ENCODE data around the gene RIMKLA. TPM values are rescaled to one million over a fixed set of nuclear protein-coding genes. Genes with fewer than 3 reads are reported as not detected.

Gene RIMKLA
- total RNA-seq, 1 experiment from 2014 or later = not detected

- CTCF ChIA-PET = no interaction called here
- Mint-ChIP-seq H3K27me3 (ENCODE audit: insufficient read depth, unreplicated experiment) (peaks cover 26% of the 10 kb centered on the region), H3K36me3 (ENCODE audit: insufficient read depth, unreplicated experiment) (no peaks in the 10 kb centered on the region), H3K4me1 (ENCODE audit: insufficient read depth, unreplicated experiment) (no peaks in the 10 kb centered on the region), H3K9me3 (ENCODE audit: unreplicated experiment) (no peaks in the 10 kb centered on the region), H3K27ac (ENCODE audit: low read depth, unreplicated experiment) (no peak overlapping the region), H3K4me3 (ENCODE audit: unreplicated experiment) (no peak overlapping the region)
- POLR2A ChIA-PET = no interaction called here
- no TSS peak for BruUV-seq (replicated peaks)
- intact Hi-C loops (cut with micrococcal nuclease) = no loop called here
- TF ChIP-seq CTCF (IDR thresholded peaks at IDR 0.05; ENCODE audit: unreplicated experiment) = no peak
- no peak for DNase-seq (ENCODE audit: unreplicated experiment)
Observed at GRCh38 chr1:42414551-42415496, 34.2 kb downstream of the RIMKLA start.

- H3K36me3 Mint-ChIP-seq (ENCODE audit: insufficient read depth, unreplicated experiment) = no peaks in the 10 kb centered on the region
- no peaks in the 10 kb centered on the region for H3K9me3 Mint-ChIP-seq (ENCODE audit: unreplicated experiment)
- intact Hi-C loops (cut with micrococcal nuclease) = no loop called here
Observed at GRCh38 chr1:42417166-42417565, 36.6 kb downstream of the RIMKLA start.

GRCh38 chr1:42418516-42418915, 37.9 kb downstream of the RIMKLA start:
- TF ChIP-seq CTCF (IDR thresholded peaks at IDR 0.05; ENCODE audit: unreplicated experiment) = no peak
- Mint-ChIP-seq H3K4me3 (ENCODE audit: unreplicated experiment) (no peak overlapping the region), H3K27ac (ENCODE audit: low read depth, unreplicated experiment) (no peak overlapping the region), H3K27me3 (ENCODE audit: insufficient read depth, unreplicated experiment) (peaks cover 29% of the 10 kb centered on the region), H3K4me1 (ENCODE audit: insufficient read depth, unreplicated experiment) (peaks cover 4% of the 10 kb centered on the region), H3K9me3 (ENCODE audit: unreplicated experiment) (no peaks in the 10 kb centered on the region), H3K36me3 (ENCODE audit: insufficient read depth, unreplicated experiment) (no peaks in the 10 kb centered on the region)
- no peak for DNase-seq (ENCODE audit: unreplicated experiment)
- BruUV-seq (replicated peaks) = no TSS peak
- intact Hi-C loops (cut with micrococcal nuclease) = no loop called here
- ChIA-PET CTCF (interaction anchor here (0.7 kb wide), 1 partner anchor 326 kb away, joined by 5 read pairs; no protein-coding TSS in a partner anchor), POLR2A (no interaction called here)

More at GRCh38 chr1:42417166-42417565, 36.6 kb downstream of the RIMKLA start:
- Mint-ChIP-seq H3K4me3 (ENCODE audit: unreplicated experiment) (no peak overlapping the region), H3K27me3 (ENCODE audit: insufficient read depth, unreplicated experiment) (peaks cover 29% of the 10 kb centered on the region), H3K27ac (ENCODE audit: low read depth, unreplicated experiment) (no peak overlapping the region), H3K4me1 (ENCODE audit: insufficient read depth, unreplicated experiment) (peaks cover 4% of the 10 kb centered on the region)
- TF ChIP-seq CTCF (IDR thresholded peaks at IDR 0.05; ENCODE audit: unreplicated experiment) = no peak
- BruUV-seq (replicated peaks) = no TSS peak
- POLR2A ChIA-PET = interaction anchor here (0.5 kb wide), 1 partner anchor 132 kb away, joined by 3 read pairs; no protein-coding TSS in a partner anchor
- DNase-seq (ENCODE audit: unreplicated experiment) = no peak
- CTCF ChIA-PET = no interaction called here

- H3K4me1 Mint-ChIP-seq (ENCODE audit: insufficient read depth, unreplicated experiment) = peaks cover 4% of the 10 kb centered on the region
- ChIA-PET CTCF (no interaction called here), POLR2A (no interaction called here)
- no peak for DNase-seq (ENCODE audit: unreplicated experiment)
- H3K36me3 Mint-ChIP-seq (ENCODE audit: insufficient read depth, unreplicated experiment) = no peaks in the 10 kb centered on the region
- intact Hi-C loops (cut with micrococcal nuclease) = no loop called here
- no peaks in the 10 kb centered on the region for H3K9me3 Mint-ChIP-seq (ENCODE audit: unreplicated experiment)
- TF ChIP-seq CTCF (IDR thresholded peaks at IDR 0.05; ENCODE audit: unreplicated experiment) = no peak
- no peak overlapping the region for H3K4me3 Mint-ChIP-seq (ENCODE audit: unreplicated experiment)
- H3K27me3 Mint-ChIP-seq (ENCODE audit: insufficient read depth, unreplicated experiment) = peaks cover 24% of the 10 kb centered on the region
- BruUV-seq (replicated peaks) = no TSS peak
- H3K27ac Mint-ChIP-seq (ENCODE audit: low read depth, unreplicated experiment) = no peak overlapping the region
Observed at GRCh38 chr1:42419126-42419821, 38.7 kb downstream of the RIMKLA start.
